K562 (cell line): ENCODE data around the gene CD93. TPM values are rescaled to one million over a fixed set of nuclear protein-coding genes. Genes with fewer than 3 reads are reported as not detected.

ENCODE experiments used
- ATAC-seq: fragments of 200-7000 bp; cut with Tn5 transposase; 3 replicates; pipeline ENCODE4 v1.9.1; 2020; ENCODE audit warnings: moderate library complexity
- BruUV-seq: library from RNA; stranded (reverse); fragments of 400-500 nt; replicated peaks from 2 replicates; lab custom pipeline; 2021; lab: Mats Ljungman, UMichigan
- CTCF ChIA-PET: fragments of 300-600 bp; formaldehyde crosslinking; extraction: SDS; loops from one replicate; lab custom pipeline; 2021; ENCODE audit warnings: low intra/inter-chr PET ratio; lab: Yijun Ruan, JAX
- POLR2A ChIA-PET: fragments of 300-600, 350-650 bp; sonication (Branson Sonifier 250); formaldehyde crosslinking; extraction: SDS; loops from one replicate; lab custom pipeline; 2021; ENCODE audit warnings: antibody characterized with exemption, inconsistent platforms; lab: Yijun Ruan, JAX
- DNase-seq, 4 experiments: peaks; one replicate each; pipeline versions ENCODE4 v3.0.0 to v3.0.0-alpha.2; 2011 to 2018; ENCODE audit warnings: low spot score in 3 of 4, mixed read lengths in 3 of 4; ENCODE audit errors: extremely low read depth in 1 of 4
- FAIRE-seq: peaks from 2 replicates; lab custom pipeline; 2011; peaks lifted over from hg19 to GRCh38; lab: Jason Lieb, UNC
- H2AFZ ChIP-seq: 2 replicates; pipeline ENCODE4 v1.6.0; 2011; ENCODE audit warnings: low read depth, low read length, control low read depth, inconsistent platforms
- H3K27ac ChIP-seq: fragments of 200-600 bp; 3 replicates; pipeline ENCODE4 v1.8.0; 2011; ENCODE audit warnings: low read depth, mild to moderate bottlenecking, control low read depth, inconsistent platforms, low read length, moderate library complexity, mixed read lengths; ENCODE audit errors: extremely low read depth
- H3K27me3 ChIP-seq, 2 experiments: fragments of 300-600 bp in 1 of 2; 2 replicates in 1 of 2; 3 replicates in 1 of 2; pipeline versions ENCODE4 v1.6.0 to v1.8.0; 2011; ENCODE audit warnings: inconsistent platforms in 2 of 2, low read length in 2 of 2, mild to moderate bottlenecking in 1 of 2, mixed read lengths in 1 of 2, moderate library complexity in 1 of 2; ENCODE audit not compliant: control insufficient read depth in 2 of 2, insufficient read depth in 2 of 2
- H3K36me3 ChIP-seq: fragments of 300-600 bp; 3 replicates; pipeline ENCODE4 v1.8.0; 2011; ENCODE audit warnings: mild to moderate bottlenecking, low read length, inconsistent platforms; ENCODE audit not compliant: control insufficient read depth, insufficient read depth
- H3K4me1 ChIP-seq, 2 experiments: fragments of 200-600 bp in 1 of 2; replicated peaks in 1 of 2; 2 replicates in 1 of 2; 3 replicates in 1 of 2; pipeline versions ENCODE4 v1.5.1 to v1.8.0; 2011; ENCODE audit warnings: inconsistent platforms in 2 of 2, low read length in 2 of 2, mild to moderate bottlenecking in 1 of 2, mixed read lengths in 1 of 2, moderate library complexity in 1 of 2; ENCODE audit not compliant: control insufficient read depth in 2 of 2, insufficient read depth in 2 of 2
- H3K4me2 ChIP-seq: 2 replicates; pipeline ENCODE4 v1.6.1; 2011; ENCODE audit warnings: low read length, control low read depth, inconsistent platforms, mixed read lengths; ENCODE audit not compliant: insufficient read depth
- H3K4me3 ChIP-seq: fragments of 200-600 bp; sonication (generic), shearing (Covaris generic); 2 replicates; pipeline ENCODE4 v1.5.1; 2016; ENCODE audit warnings: control low read depth, inconsistent platforms
- H3K79me2 ChIP-seq: fragments of 200-600 bp; 3 replicates; pipeline ENCODE4 v1.8.0; 2011; ENCODE audit warnings: low read length, inconsistent platforms; ENCODE audit not compliant: control insufficient read depth, insufficient read depth
- H3K9ac ChIP-seq, 2 experiments: 2 replicates each; pipeline versions ENCODE4 v1.6.0 to v1.6.1; 2011; ENCODE audit warnings: low read depth in 2 of 2, low read length in 2 of 2, control low read depth in 1 of 2, inconsistent platforms in 1 of 2, mild to moderate bottlenecking in 1 of 2, mixed read lengths in 1 of 2; ENCODE audit not compliant: insufficient read depth in 1 of 2
- H3K9me1 ChIP-seq: one replicate; pipeline ENCODE4 v1.6.0; 2011; ENCODE audit warnings: inconsistent platforms, mild to moderate bottlenecking, low read length, moderate library complexity; ENCODE audit not compliant: control insufficient read depth, insufficient read depth
- H3K9me3 ChIP-seq: replicated peaks from 2 replicates; pipeline ENCODE4 v1.5.1; 2011; ENCODE audit warnings: low read depth, low read length, inconsistent platforms; ENCODE audit not compliant: control insufficient read depth, insufficient read depth
- H4K20me1 ChIP-seq: replicated peaks from 2 replicates; pipeline ENCODE4 v1.6.1; 2011; ENCODE audit warnings: low read length, inconsistent platforms, mixed read lengths; ENCODE audit not compliant: control insufficient read depth, insufficient read depth
- ARNT ChIP-seq, 2 experiments: fragments of 450-650 bp; IDR thresholded peaks; 2 replicates each; pipeline ENCODE4 v1.6.1; 2016; ENCODE audit warnings: mild to moderate bottlenecking in 1 of 2
- BRCA1 ChIP-seq, 2 experiments: fragments of 450-650 bp in 1 of 2; sonication (generic) in 1 of 2; formaldehyde crosslinking in 1 of 2; IDR thresholded peaks; 2 replicates each; pipeline versions ENCODE4 v1.5.0 to v1.6.1; 2017 to 2020; ENCODE audit warnings: mild to moderate bottlenecking in 1 of 2, missing genetic modification reagents in 1 of 2
- GABPA ChIP-seq: fragments of 200-800 bp; sonication (Bioruptor generic); conservative IDR thresholded peaks from 2 replicates; pipeline ENCODE4 v1.6.1; 2016; ENCODE audit warnings: low read depth, missing genetic modification characterization, missing compliant biosample characterization
- LARP7 ChIP-seq: fragments of 450-650 bp; IDR thresholded peaks from 2 replicates; pipeline ENCODE4 v1.6.1; 2016
- NFIC ChIP-seq: fragments of 450-650 bp; IDR thresholded peaks from 2 replicates; pipeline ENCODE4 v1.6.1; 2017; ENCODE audit warnings: mild to moderate bottlenecking, inconsistent platforms
- PHF8 ChIP-seq: fragments of 200-600 bp; sonication (generic); IDR thresholded peaks from 2 replicates; pipeline ENCODE4 v1.6.1; 2012; ENCODE audit warnings: mixed run types, mild to moderate bottlenecking, inconsistent platforms, low read length, moderate library complexity, borderline replicate concordance
- SNAPC5 ChIP-seq: fragments of 250-450 bp; sonication (Bioruptor Pico); IDR thresholded peaks from 2 replicates; pipeline ENCODE4 v1.8.0; 2021; ENCODE audit warnings: moderate library complexity, mild to moderate bottlenecking, inconsistent platforms
- TFAP4 ChIP-seq: sonication (generic); formaldehyde crosslinking; IDR thresholded peaks from 2 replicates; pipeline ENCODE4 v1.8.0; 2022; ENCODE audit warnings: missing genetic modification reagents, mild to moderate bottlenecking, moderate library complexity, borderline replicate concordance
- ZKSCAN8 ChIP-seq: fragments of 200-800 bp; sonication (Bioruptor generic); IDR thresholded peaks from 2 replicates; pipeline ENCODE4 v1.6.1; 2016; ENCODE audit warnings: missing genetic modification characterization, missing compliant biosample characterization
- ZNF143 ChIP-seq: sonication (generic); formaldehyde crosslinking; IDR thresholded peaks from 2 replicates; pipeline ENCODE4 v1.9.0; 2022; ENCODE audit warnings: mild to moderate bottlenecking, missing genetic modification reagents
- ZNF239 ChIP-seq: fragments of 250-450 bp; sonication (Bioruptor Pico); IDR thresholded peaks from 2 replicates; pipeline ENCODE4 v1.4.0; 2020; ENCODE audit warnings: mild to moderate bottlenecking
- ZNF24 ChIP-seq: fragments of 450-650 bp; IDR thresholded peaks from 2 replicates; pipeline ENCODE4 v1.6.1; 2016
- ZNF398 ChIP-seq: fragments of 250-450 bp; sonication (Bioruptor Pico); IDR thresholded peaks from 2 replicates; pipeline ENCODE4 v1.8.0; 2021; ENCODE audit warnings: moderate library complexity, mild to moderate bottlenecking, inconsistent platforms
- ZNF592 ChIP-seq: fragments of 450-650 bp; IDR thresholded peaks from 2 replicates; pipeline ENCODE4 v1.6.1; 2017; ENCODE audit warnings: antibody characterized with exemption, mild to moderate bottlenecking
- WGBS: fragments of 100-300 bp; shearing (Covaris generic); methylation state at CpG from one replicate; pipeline ENCODE4 v1.1.6; 2016; ENCODE audit warnings: low coverage, mixed read lengths; ENCODE audit not compliant: insufficient coverage; ENCODE audit errors: missing lambda C conversion rate; 5-methylcytosine and 5-hydroxymethylcytosine counted together
- in situ Hi-C: fragments of 300-500 bp; cut with MboI; formaldehyde crosslinking; loops from 4 replicates; pipeline ENCODE4 v1.15.0; 2018; ENCODE audit warnings: inconsistent platforms, mixed read lengths
- intact Hi-C: fragments of 100-400 bp; cut with micrococcal nuclease; formaldehyde crosslinking; loops from 2 replicates; pipeline ENCODE4 v1.14.2; 2022
- polyA plus RNA-seq, 8 experiments: library from polyadenylated mRNA; depleted of rRNA in 4 of 8; stranded (reverse) in 5 of 8; unstranded in 3 of 8; fragments of >200 nt; fragmentation: Nextera tagmentation in 2 of 8; fragmentation: Illumina TruSeq in 1 of 8; extraction: Ambion mirVana in 2 of 8; extraction: Trizol in 1 of 8; gene quantifications; 2 replicates each; pipeline versions ENCODE4 v1.2.1 to v1.2.3, GENCODE V29; 2011 to 2014; ENCODE audit warnings: inconsistent platforms in 1 of 8, missing spikeins in 1 of 8
- total RNA-seq, 7 experiments: library from RNA; depleted of rRNA in 6 of 7; stranded (reverse); fragments of >200 nt in 6 of 7; fragmentation: Illumina TruSeq in 2 of 7; extraction: Trizol in 2 of 7; gene quantifications; 2 replicates each; pipeline versions ENCODE4 v1.2.1 to v1.2.3, GENCODE V29; 2011 to 2021; ENCODE audit warnings: low replicate concordance in 1 of 7

The CD93 gene
- total and polyA plus RNA-seq, 9 of the 15 experiments (the other 6 are each of a cell fraction or from before 2014, with no cell fraction given): 0.03 to 0.20 (median 0.05) TPM

- peak; percentile 46; the same call in 1 of the 2 replicates for TF ChIP-seq ZNF592
Measured at GRCh38 chr20:23114448-23115082, 28.4 kb upstream of the CD93 start (continued).

GRCh38 chr20:23114018-23114417, 27.9 kb upstream of the CD93 start:
- intact Hi-C loops (no loop called here), in situ Hi-C loops (no loop called here)
- BruUV-seq: no TSS peak
- ATAC-seq (peak; percentile 52), DNase-seq (peak in 1 of 4 experiments; percentile 38), FAIRE-seq (peak; percentile 51)
- Histone ChIP-seq H4K20me1 (no peaks in the 10 kb centered on the region), H3K4me2 (peak overlapping the region; percentile 16; the same call in 1 of the 2 replicates), H3K27me3 (no peaks in the 10 kb centered on the region), H3K4me1 (peaks cover 28 to 32% of the 10 kb centered on the region in 2 experiments; a peak in 4 of 5 replicates), H3K27ac (no peak overlapping the region), H3K9me3 (no peaks in the 10 kb centered on the region), H3K79me2 (no peaks in the 10 kb centered on the region), H3K4me3 (no peak overlapping the region), H3K9me1 (no peaks in the 10 kb centered on the region), H3K36me3 (no peaks in the 10 kb centered on the region), H3K9ac (peak overlapping the region in 1 of 2 experiments; percentile 76; a peak in 1 of 4 replicates), H2AFZ (peak overlapping the region; percentile 80)
- ChIA-PET CTCF (no interaction called here), POLR2A (interaction anchor here (0.9 to 1.0 kb wide), 3 partner anchors 18 to 66 kb away, joined by 3 read pairs; no protein-coding TSS in a partner anchor)
- 35% methylated on average over 2 of the region's 2 CpGs for WGBS
- TF ChIP-seq ZNF239 (CRISPR knock-in tag): no peak
- TF ChIP-seq ZNF24: no peak
- TF ChIP-seq PHF8: no peak
- TF ChIP-seq SNAPC5 (CRISPR knock-in tag): no peak
- TF ChIP-seq ZNF398 (CRISPR knock-in tag): no peak
- TF ChIP-seq ARNT (IDR thresholded peaks at IDR 0.05): peak in 1 of 2 experiments; percentile 96; a peak in 2 of 4 replicates
- no peak for TF ChIP-seq ZNF143
- no peak for TF ChIP-seq LARP7
- TF ChIP-seq NFIC: peak; percentile 69
- no peak for TF ChIP-seq ZKSCAN8 (CRISPR knock-in tag)
- no peak for TF ChIP-seq BRCA1 (IDR thresholded peaks at IDR 0.05)
- no peak for TF ChIP-seq BRCA1 (CRISPR knock-in tag; IDR thresholded peaks at IDR 0.05)
- TF ChIP-seq GABPA (tag): no peak
- no peak for TF ChIP-seq TFAP4 (CRISPR knock-in tag)
